A549 treated with ZK216348 at 1 μM for 4 hours (cell line): ENCODE data around the gene HMG20A. TPM values are rescaled to one million over a fixed set of nuclear protein-coding genes. Genes with fewer than 3 reads are reported as not detected.

ENCODE experiments used
- total RNA-seq: library from RNA; stranded (reverse); fragments of 200-300 nt; extraction: Qiagen RNA extraction; gene quantifications from 5 replicates; pipeline ENCODE4 v1.2.3, GENCODE V29; 2022; ENCODE audit warnings: low read depth

Gene HMG20A
- 20.4 to 29.9 TPM (median 27.1 TPM) in 5 replicates for total RNA-seq

GRCh38 chr15:77420610-77421369, at the start of gene HMG20A:
Gene HMG20A (plus strand): TSS chr15:77420888. CDS start chr15:77458408, 37,520 bp downstream.

GRCh38 chr15:77419836-77420609, 665 bp upstream of the HMG20A start, which contains the start of gene PEAK1:
Gene PEAK1 (minus strand): TSS chr15:77420104. CDS start chr15:77181926, 238,178 bp downstream.

Other genes with a start within 250 kb of the HMG20A start
- 5.1 to 12.1 TPM (median 8.8 TPM) in 5 replicates for gene PEAK1, start 784 bp upstream of the HMG20A start, total RNA-seq
- 5.3 to 12.5 TPM (median 10.7 TPM) in 5 replicates for gene LINGO1, start 212.0 kb downstream of the HMG20A start, total RNA-seq